GM18505 (cell line): Measurements from ENCODE around the gene CACHD1.

ENCODE experiments used
- ATAC-seq: cut with Tn5 transposase; IDR thresholded peaks from one replicate; pipeline ENCODE4 v1.9.1; 2021; ENCODE audit not compliant: unreplicated experiment
- POLR2A ChIP-seq: IDR thresholded peaks from 4 replicates; pipeline ENCODE4 v1.6.1; 2011; ENCODE audit warnings: borderline replicate concordance; ENCODE audit not compliant: insufficient read depth, insufficient read length; ENCODE audit errors: extremely low read depth

The CACHD1 gene

DNA sequence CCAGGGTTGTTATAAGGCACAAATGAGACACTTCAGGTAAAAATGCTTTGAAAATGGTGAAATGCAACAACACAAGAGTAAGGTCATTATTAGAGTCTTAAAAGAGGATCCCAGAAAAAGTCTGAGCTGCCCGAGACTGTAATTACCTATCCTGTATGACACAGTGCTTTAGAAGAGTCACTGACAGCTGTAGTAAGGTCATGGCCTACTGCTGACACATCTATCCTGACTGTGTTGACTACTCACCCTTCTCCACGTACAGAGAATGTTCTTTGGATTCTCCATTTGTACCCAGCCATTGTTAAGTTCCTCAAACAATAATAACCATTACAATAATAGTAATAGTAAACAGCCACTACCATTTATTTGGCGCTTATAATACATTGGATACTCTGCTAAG lies 104.4 kb downstream of the CACHD1 start:
- no peak for ATAC-seq
- no peak for TF ChIP-seq POLR2A

DNA sequence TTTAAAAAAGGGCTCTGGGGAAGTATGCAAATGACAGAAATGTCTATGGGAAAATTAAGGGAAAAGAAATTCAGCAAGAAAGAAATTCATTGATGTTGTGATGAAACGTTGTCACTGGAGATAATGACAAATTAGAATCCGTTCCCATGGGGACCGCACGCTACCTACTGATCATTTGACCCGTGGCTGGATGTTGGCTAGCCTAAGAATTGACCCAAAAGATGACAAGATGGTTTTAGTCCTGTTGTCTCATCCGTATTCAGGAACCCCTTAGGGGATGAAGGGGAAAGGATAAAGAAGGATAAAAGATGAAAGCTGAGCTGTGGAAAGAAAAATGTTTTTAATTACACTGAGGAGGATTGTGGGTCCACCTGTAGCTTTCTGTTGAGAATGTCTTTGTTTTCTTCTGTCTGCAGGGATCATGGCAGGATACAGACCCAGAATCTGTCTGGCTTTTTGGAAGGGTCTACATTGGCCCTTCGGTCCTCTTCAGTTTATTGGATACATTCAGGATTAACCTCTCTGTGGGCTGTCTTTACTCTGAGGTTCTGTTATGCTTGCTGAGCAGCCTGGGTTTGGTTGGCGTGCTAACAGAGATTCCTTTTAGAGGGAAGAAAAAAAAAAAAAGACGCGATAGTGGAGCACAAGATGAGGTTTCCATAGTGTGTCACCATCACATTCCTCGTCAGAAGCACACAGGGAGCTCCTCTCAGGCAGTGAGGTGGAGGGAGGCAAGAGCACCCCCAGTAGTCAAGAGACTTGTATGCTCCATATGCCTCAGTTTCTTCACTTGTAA lies 106.2 kb downstream of the CACHD1 start:
- ATAC-seq = no peak
- TF ChIP-seq POLR2A = no peak

GRCh38 chr1:64578270-64578973 lies 108.5 kb downstream of the CACHD1 start:
- TF ChIP-seq POLR2A = no peak
- ATAC-seq = no peak

- no peak for TF ChIP-seq POLR2A
- no peak for ATAC-seq
These were observed 109.8 kb downstream of the CACHD1 start for GRCh38 chr1:64579767-64580166.

- TF ChIP-seq POLR2A = no peak
- no peak for ATAC-seq
These were observed 111.4 kb downstream of the CACHD1 start for GRCh38 chr1:64581135-64581842.

DNA sequence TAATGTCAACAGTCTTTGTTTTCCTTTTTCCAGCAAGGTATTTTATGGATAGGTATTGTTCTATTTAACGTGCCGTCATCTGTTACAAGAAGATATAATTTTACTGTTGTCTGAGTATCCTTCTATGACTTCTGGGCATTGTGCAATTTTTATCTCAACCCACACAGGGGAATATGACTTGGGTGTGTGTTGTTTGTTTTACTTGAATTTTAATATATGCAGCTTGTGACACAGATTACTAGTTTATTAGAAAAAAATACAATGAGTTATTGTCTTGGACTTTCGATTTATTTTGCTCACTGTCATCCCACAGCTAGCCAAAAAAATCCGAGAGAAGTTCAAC lies 111.9 kb downstream of the CACHD1 start:
- no peak for ATAC-seq
- TF ChIP-seq POLR2A = no peak

DNA sequence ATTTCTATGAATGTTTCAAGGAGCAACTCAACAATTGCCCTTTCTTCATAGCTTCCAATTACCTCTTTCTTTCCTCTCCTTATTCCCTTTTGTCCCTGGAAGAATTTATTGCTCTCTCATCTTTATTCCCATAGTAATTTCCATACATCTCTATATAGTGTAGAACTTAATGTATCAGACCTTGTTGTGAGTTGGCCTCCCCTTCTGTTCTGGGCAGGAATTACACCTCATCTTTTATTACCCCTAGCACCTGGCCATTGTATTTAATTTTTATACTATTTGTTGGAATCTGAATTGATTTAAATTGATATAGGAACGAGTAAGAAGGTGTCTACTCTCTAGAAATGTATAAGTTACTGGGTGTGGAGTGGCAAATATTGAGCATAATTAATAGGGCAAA lies 114.5 kb downstream of the CACHD1 start:
- no peak for TF ChIP-seq POLR2A
- no peak for ATAC-seq

DNA sequence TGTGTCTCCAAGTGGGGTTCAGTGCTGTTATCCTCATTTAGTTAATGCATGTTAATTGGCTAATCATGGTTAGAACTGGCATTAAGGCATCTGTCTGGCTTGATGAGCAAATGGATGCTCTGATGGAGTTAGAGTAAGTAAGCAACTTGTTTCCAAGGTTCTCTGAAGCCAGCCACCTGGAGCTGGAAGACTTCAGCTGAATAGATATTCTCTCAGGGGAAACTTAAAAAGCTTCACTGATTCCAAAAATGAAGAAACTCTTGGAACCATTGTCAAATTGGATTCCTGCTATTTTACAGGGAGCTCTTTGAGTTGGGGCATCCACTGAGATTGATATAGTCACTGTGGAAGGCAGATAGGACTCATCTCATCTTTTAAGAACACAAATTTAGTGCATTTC lies 118.9 kb downstream of the CACHD1 start:
- TF ChIP-seq POLR2A = no peak
- ATAC-seq = no peak

DNA sequence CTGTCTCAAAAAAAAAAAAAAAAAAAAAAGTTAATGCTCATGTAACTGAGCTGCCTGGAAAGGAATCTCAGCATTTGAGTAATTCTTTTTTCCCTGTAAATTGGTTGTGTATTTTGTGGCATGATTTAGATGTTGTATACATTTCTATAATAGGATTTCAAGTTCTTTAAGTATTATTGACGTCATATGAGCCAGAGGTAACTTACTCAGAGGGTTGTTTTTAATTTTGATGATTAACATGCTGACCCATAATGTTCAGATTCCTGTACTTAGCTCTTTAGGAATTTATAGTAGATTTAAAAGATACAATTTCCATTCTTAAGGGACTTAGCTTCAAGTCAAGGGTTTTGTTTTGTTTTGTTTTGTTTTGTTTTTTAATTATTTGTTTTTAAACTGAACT lies 120.4 kb downstream of the CACHD1 start:
- TF ChIP-seq POLR2A = no peak
- no peak for ATAC-seq

GRCh38 chr1:64594446-64594845 lies 124.5 kb downstream of the CACHD1 start:
- no peak for TF ChIP-seq POLR2A
- ATAC-seq = no peak

- TF ChIP-seq POLR2A = no peak
- no peak for ATAC-seq
These were observed 126.1 kb downstream of the CACHD1 start for GRCh38 chr1:64595871-64596515.

DNA sequence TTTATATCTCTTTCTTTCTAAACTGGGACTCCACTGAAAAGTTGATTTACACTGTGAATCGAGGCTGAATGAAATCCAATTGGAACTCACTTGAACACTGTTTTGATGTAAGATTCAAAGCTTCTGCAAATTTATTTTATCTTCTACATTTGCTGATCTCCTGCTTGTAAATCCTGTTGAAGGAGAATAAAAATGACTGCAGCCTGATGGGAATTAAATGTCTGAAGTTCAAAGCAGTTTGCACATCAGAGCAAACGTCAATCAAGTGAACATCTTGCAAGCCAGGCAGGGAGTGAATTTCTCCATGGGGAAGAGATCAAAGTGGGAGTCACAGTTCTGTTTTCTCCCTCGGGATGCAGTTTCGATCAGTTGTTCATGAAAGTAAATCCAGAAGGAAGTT lies 127.2 kb downstream of the CACHD1 start:
- no peak for TF ChIP-seq POLR2A
- no peak for ATAC-seq

- no peak for TF ChIP-seq POLR2A
- no peak for ATAC-seq
These were observed 128.2 kb downstream of the CACHD1 start for GRCh38 chr1:64598100-64598571.

- TF ChIP-seq POLR2A = no peak
- no peak for ATAC-seq
These were observed 129.3 kb downstream of the CACHD1 start for GRCh38 chr1:64599242-64599641.

- no peak for TF ChIP-seq POLR2A
- ATAC-seq = no peak
These were observed 131.3 kb downstream of the CACHD1 start for GRCh38 chr1:64601207-64601606.
